SU-DHL-6 (cell line): ENCODE results near the gene MBL2.

ENCODE experiments used
- EZH2phosphoT487 ChIP-seq: fragments of 200-600 bp; sonication (generic), shearing (Covaris generic); conservative IDR thresholded peaks from 2 replicates; pipeline ENCODE4 v1.6.1; 2018; ENCODE audit warnings: mild to moderate bottlenecking, antibody characterized with exemption, low read length, moderate library complexity, mixed read lengths
- TF ChIP-seq, protein P1 (sequence below): fragments of 200-600 bp; sonication (generic); IDR thresholded peaks from one replicate; pipeline ENCODE4 v1.5.1; 2017; ENCODE audit warnings: antibody characterized with exemption, mild to moderate bottlenecking, low read length, moderate library complexity; ENCODE audit not compliant: insufficient read depth, poor library complexity, severe bottlenecking

DNA sequence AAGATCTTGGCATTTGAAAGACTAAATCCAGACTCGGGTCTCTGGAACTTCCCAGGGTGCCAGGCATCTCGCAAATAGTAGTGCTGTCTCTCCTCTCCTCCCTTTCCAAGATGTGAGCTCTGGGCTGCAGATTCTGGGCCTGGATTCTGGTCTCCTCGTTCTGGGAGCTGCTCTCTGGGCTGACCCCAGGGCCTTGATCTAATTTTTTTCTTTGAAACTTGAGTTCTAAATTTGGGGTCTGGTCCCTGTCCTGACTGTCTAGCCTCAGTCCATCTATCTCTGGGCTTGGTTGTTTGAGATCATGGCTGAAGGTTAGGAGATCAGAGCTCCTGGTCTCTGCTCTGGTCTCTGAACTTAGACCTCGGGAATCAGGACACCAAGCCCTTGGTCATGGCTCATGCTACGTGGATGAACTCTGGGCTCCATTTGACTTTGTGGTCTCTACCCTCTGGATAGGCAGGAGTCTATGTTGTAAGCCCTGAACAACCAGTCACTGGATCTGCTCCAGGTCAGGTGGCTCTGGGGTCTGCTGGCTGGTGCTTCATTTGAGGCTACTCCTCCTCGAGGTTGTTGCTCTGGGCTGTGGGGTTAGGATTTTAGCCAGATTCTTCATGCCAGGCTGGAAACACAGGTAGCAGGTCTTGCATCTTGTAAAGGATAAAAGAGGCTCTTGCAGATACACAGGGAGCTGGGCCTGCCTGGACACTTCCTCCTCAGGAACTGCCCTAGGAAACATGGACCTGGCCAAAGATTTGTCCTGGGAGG is 8.0 kb upstream of the MBL2 start:
- TF ChIP-seq, protein P1, sequence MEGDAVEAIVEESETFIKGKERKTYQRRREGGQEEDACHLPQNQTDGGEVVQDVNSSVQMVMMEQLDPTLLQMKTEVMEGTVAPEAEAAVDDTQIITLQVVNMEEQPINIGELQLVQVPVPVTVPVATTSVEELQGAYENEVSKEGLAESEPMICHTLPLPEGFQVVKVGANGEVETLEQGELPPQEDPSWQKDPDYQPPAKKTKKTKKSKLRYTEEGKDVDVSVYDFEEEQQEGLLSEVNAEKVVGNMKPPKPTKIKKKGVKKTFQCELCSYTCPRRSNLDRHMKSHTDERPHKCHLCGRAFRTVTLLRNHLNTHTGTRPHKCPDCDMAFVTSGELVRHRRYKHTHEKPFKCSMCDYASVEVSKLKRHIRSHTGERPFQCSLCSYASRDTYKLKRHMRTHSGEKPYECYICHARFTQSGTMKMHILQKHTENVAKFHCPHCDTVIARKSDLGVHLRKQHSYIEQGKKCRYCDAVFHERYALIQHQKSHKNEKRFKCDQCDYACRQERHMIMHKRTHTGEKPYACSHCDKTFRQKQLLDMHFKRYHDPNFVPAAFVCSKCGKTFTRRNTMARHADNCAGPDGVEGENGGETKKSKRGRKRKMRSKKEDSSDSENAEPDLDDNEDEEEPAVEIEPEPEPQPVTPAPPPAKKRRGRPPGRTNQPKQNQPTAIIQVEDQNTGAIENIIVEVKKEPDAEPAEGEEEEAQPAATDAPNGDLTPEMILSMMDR, result no peak
- no peak for TF ChIP-seq EZH2phosphoT487
